ENCODE data around the gene CCDC127.
A peak's percentile ranks its signal among the peaks of the same experiment; 100 is the strongest.
"Not testable (repeated sequence)": the region's sequence is repeated elsewhere in the genome, so short reads cannot be mapped to it uniquely, and the experiment has no call there.

The CCDC127 gene

DNA sequence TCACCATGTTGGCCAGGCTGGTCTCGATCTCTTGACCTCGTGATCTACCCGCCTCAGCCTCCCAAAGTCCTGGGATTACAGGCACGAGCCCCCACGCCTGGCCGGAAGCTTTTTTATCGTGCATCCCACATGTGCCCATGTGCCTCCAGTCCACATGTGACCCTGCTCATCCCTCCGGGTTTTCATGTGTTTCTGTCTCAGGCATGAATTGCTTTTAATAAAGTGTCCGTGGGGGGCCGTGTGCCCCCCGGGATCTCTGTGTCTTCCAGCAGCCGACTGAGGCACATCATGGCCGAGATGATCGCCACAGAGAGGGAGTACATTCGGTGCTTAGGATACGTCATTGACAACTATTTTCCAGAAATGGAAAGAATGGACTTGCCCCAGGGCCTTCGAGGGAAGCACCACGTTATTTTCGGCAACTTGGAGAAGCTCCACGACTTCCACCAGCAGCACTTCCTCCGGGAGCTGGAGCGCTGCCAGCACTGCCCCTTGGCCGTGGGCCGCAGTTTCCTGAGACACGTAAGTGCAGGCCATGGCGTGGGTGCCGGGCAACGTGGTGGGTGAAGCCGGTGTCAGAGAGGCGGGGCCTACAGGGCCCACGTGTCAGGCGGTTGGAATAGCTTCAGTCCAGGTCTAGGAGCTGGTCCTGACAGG lies 48.8 kb downstream of the CCDC127 start:
- no peak for DNase-seq

DNA sequence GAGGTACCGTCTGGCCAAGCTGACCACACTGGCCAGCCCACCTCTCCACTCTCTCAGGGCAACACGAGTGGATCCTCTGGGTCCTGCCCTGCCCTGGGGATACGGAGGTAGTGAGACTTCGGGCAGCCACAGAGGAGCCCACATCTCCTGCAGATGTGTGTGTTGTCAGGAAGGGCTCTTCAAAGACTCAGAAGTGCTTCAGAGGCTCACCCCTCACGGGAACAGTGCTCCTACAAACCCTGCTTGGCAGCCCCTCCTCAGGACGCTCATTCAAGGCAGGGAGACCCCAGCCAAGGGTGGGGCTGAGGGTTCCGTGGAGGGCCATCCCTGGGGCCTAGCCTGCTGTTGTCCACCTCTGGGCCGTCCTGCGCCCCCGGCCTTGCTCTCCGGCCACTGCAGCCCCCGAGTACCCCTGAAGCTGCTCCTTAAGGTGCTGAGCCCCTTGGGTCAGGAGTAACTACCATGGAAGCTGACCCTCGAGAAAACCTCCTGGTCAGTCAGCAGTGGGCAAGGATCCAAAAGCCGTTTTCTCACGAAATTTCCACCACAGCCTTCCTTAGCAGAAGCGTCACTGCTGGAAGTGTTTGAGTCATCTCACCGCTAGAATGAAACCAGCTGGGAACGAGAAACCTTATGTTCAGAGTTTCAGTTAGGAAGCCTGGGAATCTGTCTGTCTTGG lies 49.8 kb downstream of the CCDC127 start:
- no peak for DNase-seq

DNA sequence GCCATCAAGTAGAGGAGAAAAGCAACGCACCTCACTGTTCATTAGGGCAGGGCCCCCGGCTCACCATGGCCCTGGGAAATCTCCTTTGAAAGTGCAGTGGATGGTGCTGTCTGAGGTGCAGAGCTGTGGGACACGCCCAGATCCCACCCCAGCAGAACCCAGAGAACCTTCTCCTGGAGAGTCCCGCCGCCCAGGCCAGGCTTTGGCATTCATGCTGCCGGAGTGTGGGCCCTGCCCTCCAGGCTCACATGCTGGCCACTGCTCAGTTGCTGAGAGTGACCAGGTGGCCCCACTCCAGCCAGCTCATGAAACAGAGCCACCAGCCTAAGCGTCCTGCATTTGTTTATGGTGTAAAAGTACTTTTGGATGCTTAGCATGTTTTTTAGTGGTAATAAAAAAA lies 50.4 kb downstream of the CCDC127 start:
- no peak for DNase-seq

DNA sequence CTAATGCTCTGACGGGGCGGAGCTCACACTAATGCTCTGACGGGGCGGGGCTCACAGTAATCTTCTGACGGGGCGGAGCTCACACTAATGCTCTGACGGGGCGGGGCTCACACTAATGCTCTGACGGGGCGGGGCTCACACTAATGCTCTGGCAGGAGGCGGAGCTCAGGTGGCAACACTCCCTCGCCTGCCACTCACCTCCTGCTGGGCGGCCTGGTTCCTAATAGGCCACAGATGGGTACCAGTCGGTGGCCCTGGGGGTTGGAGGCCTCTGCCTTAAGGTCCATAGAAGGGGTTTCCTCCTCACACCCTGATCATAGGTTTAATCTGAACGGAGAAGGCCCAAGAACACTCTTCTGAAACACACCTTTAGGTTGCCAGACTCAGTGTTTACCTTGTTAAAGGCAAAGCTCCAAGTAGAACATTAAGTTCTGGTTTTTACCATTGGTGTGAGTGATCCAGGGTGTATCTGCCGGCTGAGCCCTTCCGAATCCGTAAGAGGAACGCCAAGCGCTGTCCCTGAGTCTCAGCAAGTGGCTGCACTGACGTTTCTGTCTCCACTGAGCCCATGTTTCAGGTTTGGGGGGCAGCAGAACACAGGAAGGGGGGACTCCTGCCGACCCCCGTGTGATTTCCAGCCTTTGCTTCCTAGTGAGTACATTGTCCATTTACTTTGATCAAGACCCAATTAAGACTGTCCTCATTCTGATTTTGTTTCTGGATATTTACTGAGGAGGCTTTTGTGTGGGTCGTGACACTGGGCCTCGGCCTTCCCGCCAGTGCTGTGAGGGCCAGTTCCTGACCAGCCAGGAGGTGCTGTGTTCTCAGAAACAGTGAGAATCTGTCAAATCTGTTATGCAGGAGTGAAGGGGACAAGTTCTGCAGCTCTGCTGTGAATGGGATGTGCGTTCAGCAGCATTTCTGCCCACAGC lies 51.2 kb downstream of the CCDC127 start:
- DNase-seq: no peak

DNA sequence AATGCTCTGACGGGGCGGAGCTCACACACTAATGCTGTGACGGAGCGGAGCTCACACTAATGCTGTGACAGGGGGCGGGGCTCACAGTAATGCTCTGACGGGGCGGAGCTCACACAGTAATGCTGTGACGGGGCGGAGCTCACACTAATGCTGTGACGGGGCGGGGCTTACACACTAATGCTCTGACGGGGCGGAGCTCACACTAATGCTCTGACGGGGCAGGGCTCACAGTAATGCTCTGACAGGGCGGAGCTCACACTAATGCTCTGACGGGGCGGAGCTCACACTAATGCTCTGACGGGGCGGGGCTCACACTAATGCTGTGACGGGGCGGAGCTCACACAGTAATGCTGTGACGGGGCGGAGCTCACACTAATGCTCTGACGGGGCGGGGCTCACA lies 53.2 kb downstream of the CCDC127 start:
- not testable (repeated sequence) for DNase-seq

DNA sequence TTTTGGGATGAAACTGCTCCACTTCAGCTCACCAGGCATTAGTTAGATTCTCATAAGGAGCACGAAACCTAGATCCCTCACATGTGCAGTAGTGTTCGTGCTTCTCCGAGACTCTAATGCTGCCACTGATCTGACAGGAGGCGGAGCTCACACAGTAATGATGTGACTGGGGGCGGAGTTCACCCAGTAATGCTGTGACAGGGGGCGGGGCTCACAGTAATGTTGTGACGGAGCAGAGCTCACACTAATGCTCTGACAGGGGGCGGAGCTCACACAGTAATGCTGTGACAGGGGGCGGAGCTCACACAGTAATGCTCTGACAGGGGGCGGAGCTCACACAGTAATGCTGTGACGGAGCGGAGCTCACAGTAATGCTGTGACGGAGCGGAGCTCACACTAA lies 53.7 kb downstream of the CCDC127 start:
- no peak for DNase-seq

DNA sequence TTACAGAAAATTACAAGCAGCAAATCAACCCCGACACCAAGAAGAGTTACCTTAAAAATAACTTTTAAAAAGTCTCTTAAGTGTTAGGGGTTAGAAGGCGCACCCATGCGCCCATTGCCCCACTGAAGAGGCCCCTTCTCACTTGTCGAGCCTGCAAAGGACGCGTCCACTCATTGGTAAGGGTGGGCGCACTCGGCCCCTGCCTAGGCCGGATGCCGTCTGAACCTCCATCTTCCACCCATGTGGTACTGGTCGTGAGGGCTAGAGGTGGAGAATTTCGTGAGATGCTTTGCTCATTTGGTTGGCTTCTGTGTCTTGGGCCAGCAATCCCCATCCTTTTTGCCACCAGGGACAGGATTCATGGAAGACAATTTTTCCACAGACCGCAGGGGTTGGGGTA lies 54.1 kb downstream of the CCDC127 start:
- no peak for DNase-seq

DNA sequence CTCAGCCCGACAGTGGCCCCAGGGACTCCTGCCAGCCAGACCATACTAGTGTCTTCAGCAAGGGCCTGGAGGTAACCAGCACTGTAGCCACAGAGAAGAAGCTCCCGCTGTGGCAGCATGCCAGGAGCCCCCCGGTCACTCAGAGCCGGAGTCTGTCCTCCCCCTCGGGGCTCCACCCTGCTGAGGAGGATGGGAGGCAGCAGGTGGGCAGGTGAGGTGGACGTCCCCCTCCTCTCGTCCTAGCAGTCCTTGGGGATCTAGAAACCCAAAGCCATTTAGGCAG lies 54.7 kb downstream of the CCDC127 start:
- DNase-seq: no peak

DNA sequence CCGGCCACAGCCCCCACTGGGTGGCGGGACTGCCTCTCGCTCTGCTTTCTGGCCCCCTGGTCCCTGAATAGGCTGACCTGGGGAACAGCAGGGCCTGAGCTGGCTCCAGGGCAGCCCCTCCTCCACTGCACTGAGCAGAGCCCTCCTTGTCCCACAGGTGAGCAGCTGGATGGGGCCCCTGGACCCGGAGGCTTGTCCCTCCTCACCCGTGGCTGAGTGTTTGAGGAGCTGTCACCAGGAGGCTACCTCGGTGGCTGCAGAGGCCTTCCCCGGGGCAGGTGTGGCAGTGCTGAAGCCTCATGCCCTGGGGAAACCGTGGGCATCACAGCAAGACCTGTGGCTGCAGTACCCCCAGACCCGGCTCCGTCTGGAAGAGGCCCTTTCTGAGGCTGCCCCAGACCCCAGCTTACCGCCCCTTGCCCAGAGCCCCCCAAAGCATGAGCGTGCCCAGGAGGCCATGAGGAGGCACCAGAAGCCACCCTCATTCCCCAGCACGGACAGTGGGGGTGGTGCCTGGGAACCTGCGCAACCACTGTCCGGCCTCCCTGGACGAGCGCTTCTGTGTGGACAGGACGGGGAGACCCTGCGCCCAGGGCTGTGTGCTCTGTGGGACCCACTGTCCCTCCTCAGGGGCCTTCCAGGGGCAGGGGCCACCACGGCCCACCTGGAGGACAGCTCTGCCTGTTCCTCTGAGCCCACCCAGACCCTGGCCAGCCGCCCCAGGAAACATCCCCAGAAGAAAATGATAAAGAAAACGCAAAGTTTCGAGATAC lies 55.2 kb downstream of the CCDC127 start:
- DNase-seq: no peak

DNA sequence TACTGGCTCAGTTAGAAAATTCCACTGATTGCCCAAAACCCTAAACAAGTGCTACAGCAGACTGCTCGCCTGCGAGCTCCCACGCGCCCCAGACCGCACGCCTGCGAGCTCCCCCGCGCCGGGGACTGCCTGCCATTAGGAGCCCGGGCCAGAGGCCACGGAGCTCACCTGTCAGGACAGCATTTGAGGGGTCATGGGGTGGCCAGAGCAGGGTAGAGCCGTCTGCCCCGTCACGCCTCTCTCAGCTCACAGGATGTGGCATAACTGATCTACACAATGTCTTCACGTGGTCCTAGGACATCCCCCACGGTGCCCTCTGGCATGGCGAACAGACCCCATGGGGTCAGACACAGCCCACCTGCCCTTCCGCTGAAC lies 55.8 kb downstream of the CCDC127 start:
- no peak for DNase-seq

DNA sequence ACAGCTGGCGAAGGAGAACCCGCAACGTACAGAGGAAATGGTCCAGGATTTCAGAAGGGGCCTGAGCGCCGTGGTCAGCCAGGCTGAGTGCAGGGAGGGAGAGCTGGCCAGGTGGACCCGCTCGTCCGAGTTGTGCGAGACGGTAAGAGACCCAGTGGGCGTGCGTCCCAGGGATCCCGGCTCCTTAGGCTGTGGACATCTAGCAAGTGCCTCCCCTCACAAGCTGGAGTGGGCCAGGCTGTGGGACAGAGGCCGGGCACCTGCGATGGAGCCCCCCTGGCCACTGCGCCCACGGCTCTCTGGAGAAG lies 56.2 kb downstream of the CCDC127 start:
- DNase-seq: no peak

DNA sequence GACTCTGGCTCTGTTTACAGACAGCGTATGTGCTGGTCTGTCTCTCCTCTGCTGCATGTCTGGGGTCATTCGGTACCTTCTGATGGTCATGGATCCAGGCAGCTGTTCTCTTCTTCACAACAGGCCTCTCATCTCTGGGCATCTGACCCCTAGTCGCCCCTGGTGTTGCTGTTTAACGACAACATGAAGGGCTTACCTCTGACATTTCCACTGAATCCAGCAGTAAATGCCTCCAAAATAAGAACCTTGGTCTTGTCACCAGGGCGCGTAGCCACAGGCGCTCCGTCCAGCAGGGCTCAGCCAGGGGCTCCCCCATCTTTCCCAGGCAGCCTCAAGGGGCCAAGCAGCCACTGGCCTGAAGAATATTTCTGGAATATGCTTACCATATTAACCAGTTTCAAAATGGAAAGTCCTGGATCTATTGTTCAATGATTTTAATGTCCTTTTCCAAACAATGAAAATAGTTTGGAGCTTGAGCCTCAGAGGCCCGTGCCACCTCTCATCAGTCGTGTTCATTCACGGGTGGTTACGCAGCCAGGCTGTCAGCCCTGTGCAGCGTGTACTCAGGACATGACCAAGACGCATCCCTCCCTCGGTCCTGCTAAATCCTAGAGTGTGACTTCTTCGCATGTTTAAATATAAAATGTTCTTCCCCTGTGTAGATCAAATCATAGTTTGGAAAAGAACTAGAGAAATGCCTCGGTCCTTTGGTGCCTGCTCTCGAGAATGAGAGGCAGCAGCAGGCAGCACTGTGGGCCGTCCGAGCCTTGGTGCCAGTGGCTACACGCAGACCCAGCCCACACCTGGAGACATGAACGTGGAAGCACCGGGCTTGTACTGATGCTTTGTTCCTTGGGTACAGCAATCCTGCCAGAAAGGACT lies 56.8 kb downstream of the CCDC127 start:
- no peak for DNase-seq

DNA sequence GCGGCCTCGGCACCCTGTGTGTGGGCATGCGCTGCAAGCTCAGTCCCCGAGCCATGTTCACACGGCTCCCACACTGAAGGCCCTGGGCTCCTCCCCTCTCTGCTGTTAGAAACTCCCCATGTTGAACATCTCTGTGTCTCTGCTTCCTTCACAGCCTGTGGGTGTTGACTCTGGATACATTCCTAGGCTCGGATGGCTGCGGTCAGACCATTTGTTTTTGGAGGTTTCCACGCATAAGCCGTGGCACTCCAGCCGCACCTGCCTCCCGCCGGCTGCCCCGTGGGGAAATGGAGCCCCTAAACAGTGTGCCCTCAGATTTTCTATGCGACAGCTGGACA lies 57.8 kb downstream of the CCDC127 start:
- DNase-seq: no peak

DNA sequence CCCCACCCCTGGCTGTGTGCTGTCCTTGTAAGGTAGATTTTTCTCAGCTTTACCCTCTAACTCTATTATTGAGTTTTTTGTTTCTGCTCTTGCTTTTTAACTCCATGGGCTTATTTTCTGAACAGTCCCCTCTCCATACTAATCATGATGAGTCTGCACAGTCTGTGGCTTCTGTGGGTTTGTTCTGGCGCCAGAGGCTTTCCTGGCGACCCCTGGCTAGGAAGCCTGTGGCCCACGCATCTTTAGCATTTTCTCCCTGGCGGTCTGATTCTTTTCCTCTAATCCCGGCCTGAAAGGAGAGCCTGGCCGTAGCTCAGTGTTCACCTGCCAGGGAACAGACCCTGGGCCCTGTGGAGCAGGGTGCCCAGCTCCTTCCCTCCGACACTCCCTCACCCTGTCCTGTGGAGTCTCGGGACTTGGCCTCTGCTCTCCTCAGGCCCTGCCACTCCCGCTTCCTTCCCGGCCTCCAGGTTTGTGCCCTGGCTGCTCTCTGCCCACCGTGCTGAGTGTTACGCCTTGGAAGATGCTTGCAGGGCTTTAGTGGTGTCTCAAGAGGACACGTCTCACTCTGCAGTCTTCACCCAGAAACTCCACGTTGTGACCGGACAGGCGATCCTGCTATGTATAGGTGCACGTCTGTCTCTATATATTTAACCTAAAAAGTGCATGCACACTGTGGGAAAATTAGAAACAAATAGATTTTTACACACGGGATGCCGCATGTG lies 58.3 kb downstream of the CCDC127 start:
- DNase-seq: peak; percentile 59

DNA sequence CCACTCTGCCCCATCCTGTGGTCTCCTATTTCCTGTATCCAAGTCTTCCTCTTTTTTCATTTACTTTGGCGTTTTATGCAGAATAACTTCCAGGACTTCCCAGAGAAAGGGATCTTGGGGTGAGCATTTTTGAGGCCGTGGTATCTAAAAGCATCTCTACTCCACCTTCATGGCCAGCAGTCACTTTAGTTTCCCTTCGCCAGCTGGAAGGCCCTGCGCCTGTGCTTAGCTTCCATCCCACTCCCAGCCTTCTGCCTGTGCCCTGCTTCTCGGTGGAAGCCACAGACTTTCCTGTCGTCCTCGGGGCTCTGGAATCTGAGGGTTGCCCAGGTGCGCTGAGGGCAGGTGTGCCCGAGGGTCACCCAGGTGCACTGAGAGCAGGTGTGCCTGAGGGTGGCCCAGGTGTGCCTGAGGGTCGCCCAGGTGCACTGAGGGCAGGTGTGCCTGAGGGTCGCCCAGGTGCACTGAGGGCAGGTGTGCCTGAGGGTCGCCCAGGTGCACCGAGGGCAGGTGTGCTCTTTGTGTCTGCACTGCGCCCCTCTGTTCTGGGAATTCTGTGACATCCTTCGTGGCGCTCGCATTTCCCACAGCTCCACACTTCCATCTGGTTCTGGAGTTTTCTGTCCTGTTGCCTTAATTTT lies 59.0 kb downstream of the CCDC127 start:
- no peak for DNase-seq

DNA sequence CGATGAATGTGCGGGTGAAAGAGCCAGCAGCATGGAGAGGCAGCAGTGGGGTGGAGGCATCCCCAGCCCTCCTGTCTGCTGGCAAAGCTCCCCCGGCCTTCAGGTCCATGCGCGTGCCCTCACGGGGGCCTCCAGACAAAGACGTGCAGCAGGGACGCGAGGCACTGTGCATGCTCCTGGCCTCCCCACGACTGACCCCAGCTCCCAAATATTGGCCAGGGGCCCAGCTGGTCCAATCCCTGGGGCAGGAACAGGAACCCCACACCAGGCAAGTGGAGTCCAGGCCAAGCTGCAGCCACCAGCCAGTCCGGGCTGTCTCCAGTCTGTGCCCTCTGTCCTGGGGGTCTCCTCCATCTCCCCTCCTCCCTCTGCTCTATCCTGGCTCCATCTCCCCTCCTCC lies 60.2 kb downstream of the CCDC127 start:
- no peak for DNase-seq

DNA sequence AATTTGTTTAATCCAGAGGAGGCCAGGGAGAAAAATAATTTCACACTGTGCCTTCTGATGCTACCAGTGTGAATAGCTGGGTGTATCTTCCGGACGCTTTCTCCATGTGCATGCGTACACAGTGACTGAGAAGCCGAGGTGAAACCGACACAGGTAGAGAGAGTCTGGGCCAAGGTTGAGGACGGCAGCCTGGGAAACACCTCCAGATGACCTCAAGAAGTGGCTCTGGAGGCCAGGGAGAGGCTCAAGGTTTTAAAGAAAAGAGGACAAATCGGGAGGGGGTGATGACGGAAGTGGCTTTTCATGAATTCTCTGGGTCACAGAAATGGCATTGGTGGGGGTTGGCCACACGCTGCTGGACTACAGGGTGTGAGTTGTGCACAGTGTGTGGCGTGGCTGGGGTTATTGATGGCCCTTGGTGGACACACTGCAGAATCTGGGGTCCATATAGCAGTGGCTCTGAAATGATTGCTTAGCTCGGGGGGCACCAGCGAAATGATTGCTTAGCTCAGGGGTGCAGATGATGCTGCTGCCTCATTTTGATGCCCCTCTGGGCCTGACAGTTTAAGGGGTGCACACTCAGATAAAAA lies 60.7 kb downstream of the CCDC127 start:
- DNase-seq: no peak

DNA sequence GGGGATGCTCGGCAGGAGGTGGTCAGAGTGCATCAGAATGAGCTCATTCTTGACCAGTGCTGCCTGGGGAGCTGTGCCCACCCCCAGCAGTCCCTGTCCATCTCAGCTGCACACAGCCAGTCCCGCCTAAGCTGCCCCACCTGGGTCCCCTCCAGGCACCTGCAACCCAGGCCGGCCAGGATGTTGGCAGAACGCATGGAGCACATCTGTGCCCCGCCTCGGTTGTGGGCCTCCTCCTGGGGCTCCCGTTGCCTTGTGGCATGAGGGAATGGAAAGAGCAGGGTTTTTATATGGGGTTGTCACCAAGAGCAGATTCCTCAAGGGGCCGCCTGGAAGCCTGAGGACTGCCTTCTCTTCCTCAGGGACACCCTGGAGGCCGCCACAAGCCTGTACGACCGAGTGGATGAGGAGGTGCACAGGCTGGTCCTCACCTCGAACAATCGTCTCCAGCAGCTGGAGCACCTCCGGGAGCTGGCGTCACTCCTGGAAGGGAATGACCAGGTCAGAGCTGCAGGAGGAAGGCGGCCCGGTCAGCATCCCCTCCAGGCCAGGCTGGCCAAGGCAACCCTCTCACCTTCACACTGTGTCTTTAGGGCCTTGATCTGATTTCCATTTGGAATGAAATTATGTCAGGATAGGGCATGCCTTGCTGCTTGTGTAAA lies 61.4 kb downstream of the CCDC127 start:
- no peak for DNase-seq

DNA sequence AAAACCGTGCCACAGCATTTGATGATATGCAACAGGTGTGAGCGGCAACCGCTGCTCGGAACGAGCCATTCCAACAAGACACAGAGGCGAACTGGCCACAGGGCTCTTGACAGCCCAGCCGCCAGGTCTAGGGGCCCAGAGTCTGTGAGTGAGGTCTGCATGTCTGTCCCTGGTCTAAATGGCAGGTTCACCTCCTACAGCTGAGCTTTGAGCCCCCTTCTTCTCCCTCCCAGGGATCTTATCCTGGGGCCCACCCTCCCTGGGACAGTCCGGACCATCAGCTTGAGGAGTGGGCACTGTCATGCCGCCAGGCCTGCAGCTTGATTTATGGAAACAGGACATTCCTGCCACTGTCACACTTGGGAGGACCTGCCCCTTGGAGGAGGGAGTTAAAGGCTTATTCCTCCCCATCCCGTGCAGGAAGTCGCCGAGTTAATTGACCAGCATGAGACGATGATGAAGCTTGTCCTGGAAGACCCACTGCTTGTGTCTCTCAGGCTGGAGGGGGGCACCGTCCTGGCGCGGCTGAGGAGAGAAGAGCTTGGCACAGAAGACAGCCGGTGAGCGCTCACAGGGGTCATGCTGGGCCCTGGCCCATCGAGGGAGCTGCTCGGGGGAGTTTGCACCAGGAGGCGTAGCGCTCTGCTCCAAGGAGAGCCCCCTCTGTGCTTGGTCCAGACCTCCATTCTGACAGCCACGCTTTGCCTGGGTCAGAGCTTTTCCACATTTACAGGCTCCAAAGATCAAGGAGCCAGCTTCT lies 62.1 kb downstream of the CCDC127 start:
- DNase-seq: no peak

DNA sequence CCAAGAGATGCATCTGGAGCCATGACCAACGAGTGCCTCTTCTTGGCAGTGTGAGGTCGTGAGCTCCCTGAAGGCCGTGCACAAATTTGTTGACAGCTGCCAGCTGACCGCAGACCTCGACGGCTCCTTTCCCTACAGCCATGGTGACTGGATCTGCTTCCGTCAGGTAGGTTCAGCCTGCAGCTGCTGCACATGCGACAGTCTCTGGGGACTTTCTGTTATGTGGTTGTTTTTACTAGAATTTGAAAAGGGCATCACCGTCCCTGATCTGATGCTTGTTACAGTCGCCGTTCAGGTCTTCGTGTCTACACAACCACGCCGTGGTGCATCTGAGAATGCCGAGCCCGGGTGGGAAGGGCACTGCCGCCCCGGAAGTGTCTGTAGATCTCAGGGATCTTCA lies 63.1 kb downstream of the CCDC127 start:
- DNase-seq: no peak
